Amniotic stem cell (primary cell): ENCODE results near the gene RNU5B-1.

ENCODE experiments used
- DNase-seq: peaks from one replicate; lab custom pipeline; 2025; lab: John Stamatoyannopoulos, UW

The RNU5B-1 gene

DNA sequence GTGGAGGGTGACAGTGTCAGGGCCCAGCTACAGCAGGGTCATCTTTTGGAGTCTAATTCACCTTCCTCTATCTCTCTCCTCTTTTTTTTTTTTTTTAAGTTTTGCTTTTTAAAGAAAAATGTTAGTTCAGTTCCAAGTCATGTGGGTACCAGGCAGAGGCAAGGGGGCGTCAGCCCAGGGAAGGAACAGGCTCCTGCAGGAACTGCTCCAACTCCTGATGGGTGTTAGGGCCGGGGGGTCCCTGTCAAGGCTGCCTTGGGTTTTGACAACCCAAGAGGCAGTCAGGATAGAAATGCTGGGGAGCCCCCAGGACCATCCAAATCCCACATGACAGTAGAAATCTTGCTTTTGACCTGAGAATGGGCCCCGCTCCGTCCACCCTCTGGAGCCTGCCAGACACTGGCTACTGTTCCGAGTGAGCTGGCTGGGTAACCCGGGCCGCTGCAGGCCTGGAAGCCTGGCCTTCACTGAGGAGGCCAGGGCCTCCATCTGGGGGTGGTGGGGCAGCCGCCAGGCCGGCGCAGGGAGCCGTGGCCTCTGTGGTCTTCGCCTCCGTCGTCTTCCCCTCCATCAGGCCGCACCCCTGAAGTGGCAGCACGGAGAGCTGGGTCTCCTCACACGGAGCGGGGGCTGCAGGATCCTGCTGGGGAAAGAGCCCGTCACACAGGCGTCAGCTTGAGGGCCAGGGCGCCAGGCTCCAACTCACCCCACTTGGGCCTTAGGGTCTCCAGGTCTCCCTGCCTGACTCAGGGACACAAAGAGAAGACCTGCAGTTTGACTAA is 24.2 kb downstream of the RNU5B-1 start:
- DNase-seq: no peak

DNA sequence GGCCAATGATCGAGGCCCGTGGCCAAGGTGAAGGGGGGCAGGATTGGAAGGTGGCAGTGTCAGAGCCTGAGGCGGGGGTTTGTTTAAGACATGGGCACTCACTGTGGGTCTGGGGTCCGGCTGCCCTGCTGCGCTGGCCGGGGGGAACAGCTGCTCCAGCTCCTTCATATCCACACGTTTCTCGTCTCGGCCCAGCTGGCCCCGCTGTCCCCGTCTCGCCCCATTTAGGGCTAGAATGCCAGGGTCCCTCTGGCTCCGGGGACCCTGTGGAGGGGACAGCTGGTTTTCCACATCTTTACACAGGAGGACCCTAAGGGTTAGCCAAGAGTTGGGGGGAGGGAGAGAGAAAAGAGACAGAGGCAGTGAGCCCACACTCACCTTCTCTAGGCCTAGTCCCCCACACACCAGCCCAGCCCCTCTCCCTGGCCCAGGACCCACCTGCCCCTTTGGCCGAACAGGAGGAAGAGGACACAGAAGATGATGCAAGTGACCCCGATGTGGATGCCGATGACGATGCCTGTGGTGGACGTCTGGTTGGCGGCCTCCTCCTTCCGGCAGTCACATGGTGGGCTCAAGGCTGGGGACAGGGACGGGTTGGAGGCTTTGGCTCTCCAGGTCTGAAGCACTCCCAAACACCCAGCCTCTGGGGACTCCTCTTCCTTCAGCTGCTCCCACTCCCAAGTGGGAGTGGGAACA is 25.0 kb downstream of the RNU5B-1 start:
- DNase-seq: no peak

DNA sequence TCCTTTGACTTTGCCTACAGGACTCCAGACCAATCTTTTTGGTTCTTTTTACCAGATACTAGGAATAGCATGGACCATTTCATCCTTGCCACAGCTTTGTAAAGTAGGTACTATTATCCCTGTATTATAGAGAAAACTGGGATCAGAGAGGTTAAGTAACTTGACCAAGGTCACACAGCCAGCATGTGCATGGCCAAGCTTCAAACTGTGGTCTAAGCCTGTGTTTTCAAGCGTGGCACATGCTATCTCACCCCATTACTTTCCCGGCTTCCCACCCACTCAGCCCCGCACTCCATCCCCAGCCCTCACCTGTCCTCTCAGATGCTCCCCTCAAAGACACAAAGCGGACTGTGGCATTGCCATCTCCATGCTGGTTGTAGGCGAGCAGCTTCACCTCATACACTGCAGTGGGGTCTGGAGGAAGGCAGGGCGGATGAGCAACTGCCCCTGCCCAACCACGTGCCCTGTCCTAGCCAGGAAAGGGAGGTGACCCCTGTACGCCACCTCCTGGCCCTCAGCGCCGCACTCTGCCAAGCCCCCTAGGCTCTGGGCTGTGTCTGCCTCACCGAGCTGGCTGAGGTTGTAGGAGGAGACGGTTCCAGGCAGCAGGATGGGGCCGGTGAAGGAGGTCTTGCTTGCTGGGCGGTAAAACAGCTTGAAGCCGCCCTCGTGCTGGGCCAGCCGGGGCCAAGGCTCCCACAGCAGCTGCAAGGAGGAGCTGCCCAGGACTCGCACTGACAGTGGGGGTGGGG is 25.7 kb downstream of the RNU5B-1 start:
- DNase-seq: no peak

DNA sequence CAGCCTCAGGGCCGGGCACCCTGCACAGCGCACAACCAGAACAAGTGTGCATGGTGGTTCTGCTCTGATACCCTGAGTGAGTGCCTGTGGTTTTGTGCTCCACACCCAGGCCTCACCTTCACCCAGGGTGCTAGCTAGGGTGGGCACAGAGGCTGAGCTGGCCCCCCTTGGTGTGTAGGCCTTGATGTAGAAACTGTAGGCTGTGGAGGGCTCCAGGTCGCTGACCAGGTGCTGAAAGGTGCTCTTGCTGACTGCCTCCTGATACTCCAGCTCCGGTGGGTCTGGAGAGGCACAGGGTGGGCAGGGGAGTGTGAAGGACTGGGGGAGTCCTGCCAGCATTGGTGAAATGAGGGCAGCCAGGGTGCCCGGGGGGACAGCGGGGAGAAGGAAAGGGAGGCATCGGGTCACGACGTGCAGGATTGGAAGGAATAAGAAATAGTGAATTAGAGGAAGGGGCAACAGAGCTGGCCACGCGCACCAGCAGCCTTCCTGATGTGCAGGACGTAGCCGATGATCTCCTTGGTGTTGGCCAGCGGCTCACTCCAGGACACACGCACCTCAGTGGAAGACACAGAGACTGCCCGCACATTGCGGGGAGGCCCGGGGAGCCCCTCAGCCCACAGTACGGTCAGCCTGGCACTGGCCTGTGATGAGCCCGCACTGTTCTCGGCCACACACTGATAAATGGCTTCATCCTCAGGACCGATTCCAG is 26.6 kb downstream of the RNU5B-1 start:
- DNase-seq: no peak

DNA sequence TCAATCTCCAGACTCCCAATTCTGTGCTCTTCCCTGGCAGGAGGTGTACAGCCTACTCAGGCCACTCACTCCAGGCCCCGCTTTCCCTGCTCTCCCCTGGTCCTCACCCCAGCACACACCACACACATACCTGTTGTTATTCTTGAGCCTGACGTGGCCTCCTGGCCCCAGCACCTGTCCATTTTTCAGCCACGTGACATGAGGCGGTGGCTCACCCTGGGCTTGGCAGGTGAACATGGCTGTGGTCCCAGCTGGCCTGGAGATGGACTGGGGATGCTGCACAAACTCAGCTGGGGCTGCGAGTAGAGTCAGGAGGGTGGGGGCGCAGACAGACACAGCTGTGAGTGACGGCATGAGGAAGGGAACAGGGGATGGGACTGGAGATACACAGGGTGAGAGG is 27.3 kb downstream of the RNU5B-1 start:
- no peak for DNase-seq

DNA sequence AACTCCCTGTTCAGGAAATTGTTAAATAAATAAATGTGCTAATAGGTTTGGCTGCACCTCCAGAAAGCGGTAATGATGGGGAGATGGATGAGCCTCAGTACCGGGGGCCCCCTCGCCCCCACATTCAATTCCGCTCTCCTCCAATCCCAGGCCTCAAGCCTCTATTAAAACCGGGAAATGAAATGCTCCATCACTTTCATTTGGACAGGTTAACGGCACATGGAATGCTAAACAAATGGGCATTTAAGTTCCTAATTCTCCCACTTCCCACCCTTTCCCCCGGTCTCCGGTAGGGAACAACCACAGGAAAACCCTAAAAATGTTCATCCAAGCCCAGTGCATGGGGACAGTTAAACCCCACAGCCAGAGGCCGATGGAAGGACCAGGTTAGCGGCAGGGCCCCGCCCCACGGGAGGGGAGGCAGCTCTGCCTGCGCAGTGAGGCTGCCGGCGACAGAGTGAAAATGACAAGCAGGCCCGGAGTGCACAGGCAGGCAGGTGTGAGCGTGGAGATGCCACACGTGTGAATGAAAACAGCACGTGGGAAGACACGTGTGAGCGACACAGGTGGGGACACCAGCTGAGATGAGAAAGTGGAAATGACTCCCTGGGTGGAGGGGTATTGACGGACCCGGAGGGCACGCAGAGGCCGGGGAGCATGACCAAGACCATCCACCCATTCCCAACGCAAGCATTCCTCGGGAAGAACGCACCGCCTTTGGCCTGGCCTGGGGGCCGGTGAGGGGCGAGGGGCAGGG is 28.1 kb downstream of the RNU5B-1 start:
- DNase-seq: no peak

DNA sequence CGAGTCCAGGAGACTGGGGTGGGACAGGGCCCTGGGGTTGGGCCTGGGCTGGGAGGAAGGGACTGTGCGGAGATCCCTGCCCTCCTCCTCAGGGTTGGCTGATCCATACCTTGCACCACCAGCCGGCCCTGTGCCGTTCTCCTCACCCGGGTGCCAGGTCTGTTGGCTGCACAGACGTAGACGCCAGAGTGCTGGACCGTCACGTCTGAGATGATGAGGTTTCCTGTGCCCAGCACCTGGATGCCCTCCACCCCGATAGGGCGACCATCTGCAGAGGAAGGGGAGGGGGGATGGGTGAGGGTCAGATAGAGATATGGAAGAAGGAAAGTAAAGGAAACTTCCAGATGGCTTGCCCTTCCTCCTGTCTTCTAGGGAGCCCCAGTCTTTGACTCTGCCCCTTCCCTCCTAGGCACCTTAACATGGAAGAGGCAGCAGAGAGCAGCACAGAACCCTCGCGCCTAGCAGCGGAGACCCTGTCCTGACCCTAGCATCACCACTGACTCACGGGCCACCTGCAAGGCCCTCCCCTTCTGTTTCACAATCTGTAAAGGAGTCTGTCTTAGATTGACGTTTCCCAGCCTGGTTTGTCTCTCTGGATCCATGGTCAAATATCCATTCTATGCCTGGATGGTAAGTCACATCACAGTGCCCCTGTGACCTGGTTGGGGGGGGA is 28.8 kb downstream of the RNU5B-1 start:
- DNase-seq: no peak

DNA sequence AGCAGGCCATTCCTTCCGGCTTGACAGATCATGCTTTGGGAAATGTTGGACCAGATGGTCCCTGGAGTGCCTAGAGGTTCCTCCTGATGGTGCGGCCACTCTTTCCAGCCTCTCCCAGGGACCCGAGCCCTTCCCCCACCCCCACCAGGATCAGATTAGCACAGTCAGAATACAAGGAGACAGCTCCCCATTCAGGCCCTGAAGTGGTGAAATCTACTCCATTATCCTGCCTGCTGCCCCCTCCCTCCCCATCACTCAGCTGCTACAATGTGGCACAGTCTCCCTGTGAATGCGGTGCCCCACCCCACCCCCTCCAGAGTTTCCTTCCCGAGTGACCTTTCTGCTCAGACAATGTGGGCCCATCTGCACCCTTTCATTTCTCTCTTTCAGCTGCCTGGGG is 29.4 kb downstream of the RNU5B-1 start:
- no peak for DNase-seq

DNA sequence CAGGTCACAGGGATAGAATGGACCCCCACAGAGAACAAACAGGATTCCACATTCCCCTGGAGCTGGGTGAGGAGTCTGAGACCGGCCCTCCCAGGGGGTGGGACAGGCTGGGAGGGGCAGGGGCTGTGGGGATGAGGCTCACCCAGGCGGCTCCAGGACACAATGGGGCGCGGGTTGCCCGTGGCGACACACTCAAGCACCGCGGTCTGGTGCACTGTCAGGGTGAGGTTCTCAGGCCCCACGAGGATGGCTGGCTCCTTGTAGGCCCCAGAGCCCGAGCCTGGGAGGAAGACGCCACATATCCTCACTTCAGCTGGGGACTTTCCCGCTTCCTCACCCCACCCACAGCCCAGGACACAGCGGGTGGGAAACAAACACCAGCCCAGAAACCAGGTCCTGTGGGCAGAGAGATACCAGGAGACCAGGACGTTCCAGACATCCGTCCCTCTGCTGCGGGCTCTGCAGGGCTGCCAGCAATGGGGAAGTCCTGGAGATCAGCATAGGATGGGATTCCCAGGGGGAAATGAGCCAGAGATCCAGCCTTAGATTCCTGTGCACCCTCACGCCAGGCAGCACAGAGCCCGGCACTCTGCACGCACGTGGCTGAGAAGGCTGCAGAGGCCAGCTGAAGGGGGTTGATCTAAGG is 30.2 kb downstream of the RNU5B-1 start:
- no peak for DNase-seq

DNA sequence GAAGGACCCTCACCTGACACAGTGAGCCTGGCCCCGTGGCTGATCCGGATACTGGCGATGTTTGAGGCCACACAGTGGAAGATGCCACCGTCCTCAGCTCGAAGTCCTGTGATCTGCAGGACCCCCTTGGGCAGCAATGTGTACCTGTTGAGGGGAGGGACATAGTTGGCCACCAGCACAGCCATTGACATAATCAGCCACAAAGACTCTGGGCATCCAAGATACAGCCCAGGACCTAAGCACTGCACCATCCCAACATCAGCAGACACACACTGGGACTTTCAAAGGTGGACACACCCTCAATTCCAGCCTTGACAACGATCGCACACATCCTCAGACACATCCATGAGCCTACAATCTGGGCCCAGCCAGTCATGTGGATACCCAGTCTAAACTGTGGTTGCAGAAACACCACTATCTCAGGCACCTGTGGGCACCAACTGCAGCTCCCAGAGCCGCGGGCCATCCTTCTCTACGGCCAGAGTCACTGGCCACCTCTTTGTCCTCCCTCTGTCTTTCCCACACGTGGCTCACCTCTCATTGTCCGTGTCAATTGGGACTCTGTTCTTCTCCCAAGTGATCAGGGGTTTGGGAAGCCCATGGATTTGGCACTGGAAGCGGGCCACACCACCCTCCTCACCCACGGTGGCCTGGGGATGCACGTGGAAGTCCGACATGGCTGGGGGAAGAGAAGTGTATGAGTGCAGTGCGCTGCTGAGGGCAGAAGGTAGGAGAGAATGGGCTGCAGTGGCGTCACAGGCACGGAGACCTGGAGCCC is 31.0 kb downstream of the RNU5B-1 start:
- no peak for DNase-seq

DNA sequence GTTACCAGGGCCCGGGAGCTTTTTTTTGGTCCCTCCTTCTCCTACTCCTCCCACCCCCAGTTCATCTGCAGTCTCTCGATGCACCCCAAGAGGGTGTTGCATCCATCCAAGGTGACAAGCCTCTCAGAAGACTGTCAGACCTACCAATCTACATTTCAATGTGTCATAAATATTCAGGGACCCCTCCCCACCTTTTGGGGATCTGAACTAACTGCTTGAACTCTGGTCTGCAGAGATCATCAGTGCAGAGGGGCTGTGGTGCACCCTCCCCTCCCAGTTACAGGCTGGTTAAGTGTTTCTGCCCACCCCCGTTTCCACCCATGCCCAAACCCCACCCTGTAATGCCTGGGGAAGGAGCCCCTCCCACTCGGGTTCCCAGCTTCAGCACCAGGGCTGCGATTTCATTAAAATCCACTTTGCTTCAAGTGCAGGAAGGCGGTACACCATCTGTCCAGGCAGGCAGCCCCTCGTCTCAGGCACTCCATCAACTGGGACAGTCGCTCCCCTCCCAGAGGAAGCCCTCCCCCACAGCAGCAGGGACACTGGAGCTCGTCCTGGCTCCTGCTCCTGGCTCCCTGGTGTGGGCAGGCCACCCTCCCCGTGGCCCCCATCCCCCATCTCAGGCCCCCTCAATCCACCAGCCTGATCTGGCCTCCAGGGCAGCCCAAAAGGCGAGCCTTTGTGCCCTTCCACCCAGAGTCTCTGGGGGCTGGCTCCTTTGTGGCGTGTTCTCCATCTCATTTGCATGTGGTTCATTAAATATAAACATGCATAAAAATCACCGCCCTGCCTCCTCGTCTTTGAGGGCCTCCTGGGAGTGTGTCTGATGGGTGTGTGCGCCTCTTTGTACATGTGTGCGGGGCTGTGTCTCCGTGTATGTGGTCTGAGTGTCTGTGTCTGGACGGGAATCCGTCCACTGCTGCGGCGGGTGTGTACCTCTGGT is 32.3 kb downstream of the RNU5B-1 start:
- DNase-seq: no peak

DNA sequence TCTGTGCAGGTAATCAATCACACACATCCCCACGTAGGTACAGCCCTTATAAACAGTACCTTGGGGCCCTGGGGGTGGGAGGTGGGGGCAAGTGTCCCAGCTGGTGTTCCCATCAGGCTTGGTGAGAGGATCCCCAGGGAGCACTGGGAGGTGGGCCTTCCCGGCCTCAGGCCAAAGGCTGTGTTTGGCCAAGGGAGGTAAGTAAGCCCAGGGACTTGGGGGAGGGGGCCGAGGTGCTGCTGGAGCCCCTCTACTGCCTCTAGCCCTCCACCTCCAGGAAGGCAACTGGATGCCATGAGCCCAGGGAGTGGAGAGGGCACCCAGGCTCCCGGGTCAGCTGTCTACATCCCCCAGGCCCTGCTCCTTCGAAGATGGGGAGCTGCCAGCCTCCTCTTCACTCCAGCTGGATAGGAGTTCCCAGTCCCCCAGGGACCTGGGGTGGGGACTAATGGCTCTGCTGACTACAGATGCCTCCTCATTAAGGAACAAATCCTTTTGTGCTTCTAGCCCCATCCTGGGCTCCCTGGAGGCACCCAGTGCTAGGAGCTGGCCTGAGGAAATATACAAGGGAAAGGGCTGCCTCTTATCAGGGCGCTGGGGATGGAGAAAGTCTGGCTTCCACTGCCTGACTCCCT is 33.1 kb downstream of the RNU5B-1 start:
- DNase-seq: no peak

DNA sequence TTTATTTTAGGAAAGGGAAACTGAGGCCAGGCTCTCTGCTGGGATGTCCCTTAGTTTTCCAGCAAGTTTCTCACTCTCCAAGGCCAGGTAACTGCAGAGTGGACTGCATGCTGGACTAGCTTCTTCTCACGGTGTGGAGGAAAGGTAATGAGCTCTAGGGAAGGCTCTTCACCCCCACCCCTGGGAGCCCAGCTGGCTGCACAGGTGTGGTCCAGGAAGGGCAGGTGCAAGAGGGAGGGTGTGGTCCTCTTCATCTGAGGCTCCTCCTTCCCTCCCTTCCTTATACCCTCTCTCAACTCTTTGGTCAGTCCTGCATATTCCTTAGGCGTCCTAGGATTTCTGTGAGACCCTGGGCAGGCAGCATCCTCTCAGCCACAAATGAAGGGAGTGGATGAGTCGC is 33.9 kb downstream of the RNU5B-1 start:
- no peak for DNase-seq

DNA sequence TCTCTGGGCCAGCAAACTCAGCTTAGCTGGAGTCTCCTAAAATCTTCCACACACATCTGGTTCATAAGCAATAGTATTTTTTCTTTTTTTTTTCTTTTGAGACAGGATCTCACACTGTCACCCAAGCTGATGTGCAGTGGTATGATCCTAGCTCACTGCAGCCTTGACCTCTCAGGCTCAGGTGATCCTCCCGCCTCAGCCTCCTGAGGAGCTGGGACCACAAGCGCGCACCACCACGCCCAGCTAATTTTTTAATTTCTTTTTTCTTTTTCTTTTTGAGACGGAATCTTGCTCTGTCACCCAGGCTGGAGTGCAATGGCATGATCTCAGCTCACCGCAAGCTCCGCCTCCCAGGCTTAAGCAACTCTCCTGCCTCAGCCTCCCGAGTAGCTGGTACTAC is 34.3 kb downstream of the RNU5B-1 start:
- no peak for DNase-seq

DNA sequence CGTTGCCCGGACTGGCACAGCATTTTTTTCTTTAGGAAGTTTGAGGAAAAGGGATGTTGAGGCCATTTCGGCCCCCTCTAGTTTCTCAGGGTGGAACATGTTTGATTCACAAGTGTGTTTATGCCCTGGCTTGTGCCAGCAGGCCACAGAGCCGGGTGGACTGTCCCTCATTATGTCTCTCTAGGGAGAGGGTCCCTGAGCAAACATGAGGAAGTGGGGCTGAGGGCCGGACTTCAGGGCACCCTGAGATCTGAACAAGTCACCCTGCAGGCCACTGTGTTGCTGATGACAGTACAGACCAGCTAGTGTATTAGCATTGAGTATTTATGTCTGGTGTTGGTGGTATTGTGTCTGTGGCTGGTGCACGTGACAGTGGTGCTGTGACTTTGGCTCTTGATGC is 34.9 kb downstream of the RNU5B-1 start:
- no peak for DNase-seq

DNA sequence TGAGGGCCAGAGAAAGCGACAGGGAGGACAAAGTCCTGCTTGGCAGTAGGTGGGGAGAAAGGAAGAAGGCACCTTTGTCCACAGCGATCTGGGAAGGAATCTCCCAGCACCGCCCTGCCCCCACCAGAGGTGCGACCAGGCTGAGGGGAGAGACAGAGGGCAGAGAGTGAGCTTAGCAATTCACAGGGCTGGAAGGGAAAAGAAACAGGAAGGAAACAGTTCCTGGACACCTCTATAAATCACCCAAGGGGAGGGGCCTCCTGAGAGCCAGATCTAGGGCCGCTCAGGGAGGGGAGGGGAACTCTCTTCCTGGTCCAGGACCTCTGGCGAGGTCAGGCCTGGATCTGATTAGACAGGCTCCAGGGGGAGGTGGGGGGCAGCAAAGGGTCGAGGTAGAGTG is 35.4 kb downstream of the RNU5B-1 start:
- DNase-seq: no peak

DNA sequence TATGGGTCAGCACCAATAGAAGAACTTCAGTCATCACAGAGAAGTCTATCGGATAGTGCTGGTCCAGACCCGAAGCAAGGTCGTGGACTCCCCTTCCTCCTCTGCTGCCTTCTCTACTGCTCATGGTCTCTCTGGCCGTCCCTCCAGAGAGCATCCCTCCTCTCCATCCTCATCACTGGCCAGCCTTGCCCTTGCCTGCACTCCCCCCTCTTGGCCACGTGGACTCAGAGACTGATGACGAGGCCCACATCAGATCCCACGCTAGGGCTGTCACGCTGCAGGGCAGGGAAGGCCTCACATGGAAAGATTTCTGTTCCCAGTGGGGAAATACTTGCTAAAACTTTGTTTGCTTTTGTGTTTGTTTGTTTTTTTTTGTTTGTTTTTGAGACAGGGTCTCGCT is 38.0 kb downstream of the RNU5B-1 start:
- no peak for DNase-seq

DNA sequence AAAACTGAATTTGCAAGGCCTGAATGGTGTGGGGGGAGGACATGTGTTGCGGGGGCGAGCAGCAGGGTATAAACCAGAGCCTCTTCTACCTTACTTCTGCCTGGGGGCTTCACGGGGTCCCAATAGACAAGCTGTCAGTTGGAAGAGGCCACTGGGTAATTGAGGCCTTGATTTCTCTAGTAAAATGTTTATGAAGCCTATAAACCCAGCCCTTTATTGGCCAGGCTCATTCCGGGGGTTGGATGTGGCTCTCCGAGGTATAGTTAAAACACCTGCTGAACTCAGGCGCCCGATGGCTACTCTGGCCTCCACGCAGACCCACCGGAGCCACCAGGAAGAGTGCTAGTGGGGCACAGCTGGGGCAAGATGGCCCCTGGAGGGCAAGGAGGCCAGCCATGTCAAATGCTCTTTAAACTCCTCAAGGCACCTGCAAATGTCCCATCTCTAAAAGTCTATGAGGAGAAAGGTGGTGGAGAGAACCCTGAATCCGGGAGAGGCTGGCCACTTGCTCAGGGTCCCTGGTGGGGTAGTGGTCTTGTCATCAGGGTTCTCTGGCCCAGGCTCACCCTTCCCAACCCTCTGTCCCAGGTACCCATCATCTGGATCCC is 39.0 kb downstream of the RNU5B-1 start:
- no peak for DNase-seq
